ENCODE measurements around the gene MPPE1.
A peak's percentile ranks its signal among the peaks of the same experiment; 100 is the strongest.

Gene MPPE1

DNA sequence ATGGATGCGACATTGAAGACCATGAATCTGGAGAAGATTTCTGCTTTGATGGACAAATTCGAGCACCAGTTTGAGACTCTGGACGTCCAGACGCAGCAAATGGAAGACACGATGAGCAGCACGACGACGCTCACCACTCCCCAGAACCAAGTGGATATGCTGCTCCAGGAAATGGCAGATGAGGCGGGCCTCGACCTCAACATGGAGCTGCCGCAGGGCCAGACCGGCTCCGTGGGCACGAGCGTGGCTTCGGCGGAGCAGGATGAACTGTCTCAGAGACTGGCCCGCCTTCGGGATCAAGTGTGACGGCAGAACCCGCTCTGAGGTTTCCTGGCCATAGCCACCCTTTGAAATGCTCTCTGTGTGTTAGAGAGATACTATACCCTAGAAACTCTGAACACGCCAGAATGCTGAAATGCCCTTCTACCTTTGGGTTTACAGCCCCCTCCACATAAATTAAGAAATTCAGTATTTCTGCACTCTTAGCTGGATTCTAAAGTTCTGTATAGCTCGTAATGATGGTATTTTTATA lies 56.2 kb downstream of the MPPE1 start:
- DNase-seq: no peak

- DNase-seq: peak; percentile 93
These were observed 56.8 kb downstream of the MPPE1 start, which contains the start of gene CHMP1B for GRCh38 chr18:11851146-11851805. Gene CHMP1B, plus strand, starts transcription at chr18:11851413. Its CDS starts 99 bp downstream, at chr18:11851512.

- DNase-seq: peak; percentile 23
These were observed 57.3 kb downstream of the MPPE1 start for GRCh38 chr18:11850821-11851145.

DNA sequence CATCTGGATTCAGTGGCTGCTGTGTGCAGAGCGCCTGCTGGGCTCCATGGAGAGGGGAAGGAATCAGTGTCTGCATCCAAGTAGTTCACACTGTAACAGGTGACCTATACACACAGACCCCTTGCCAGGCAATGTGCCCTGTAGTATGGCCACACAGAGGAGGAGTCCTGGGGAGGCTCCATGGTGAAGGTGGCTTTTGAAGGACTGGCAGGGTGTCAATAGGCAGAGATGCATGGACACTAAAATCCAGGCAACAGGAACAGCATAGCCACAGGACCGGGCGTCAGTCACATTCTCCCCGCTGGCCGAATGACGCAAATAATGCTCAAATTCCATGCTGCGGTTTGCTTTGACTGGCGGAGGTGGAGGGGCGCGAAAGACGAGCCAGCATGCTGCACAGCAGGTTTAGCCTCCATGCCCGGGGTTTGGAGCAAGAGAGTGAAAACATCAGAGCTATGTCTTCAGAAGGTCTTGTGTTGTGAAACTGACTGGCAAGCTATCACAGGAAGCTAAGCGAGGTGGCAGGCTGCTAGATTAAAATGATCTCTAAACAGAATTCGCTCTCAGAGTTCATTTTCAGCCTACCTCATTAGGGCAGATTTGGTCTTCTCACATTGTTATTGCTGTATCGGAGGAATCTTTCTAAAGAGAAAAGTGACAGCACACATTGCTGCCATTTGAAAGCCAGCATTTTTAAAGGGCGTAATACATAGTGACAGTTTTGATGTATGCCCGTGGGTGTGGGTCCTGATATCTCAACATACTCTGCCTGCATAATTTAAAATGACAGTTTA lies 58.1 kb downstream of the MPPE1 start:
- DNase-seq: no peak

- no peak for DNase-seq
These were observed 58.8 kb downstream of the MPPE1 start for GRCh38 chr18:11849279-11849678.

GRCh38 chr18:11847811-11848210 lies 60.3 kb downstream of the MPPE1 start:
- no peak for DNase-seq

DNA sequence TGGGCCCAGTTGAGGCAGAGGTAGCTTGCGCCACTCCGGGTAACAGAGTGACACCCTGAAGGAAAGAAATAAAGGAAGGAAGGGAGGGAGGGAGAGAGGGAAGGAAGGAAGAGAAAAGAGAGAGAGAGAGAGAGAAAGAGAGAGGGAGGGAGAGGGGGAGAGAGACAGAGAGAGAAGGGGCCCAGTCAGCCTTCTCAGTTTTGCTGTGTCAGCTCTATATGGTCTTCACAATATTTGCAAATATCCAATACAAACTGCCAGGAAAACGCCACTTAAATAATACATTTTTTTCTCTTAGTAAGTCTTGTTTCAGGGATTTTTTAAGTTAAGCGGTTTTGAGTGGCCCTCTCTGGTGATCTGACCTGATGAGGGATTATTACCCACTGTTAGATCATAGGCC lies 62.5 kb downstream of the MPPE1 start:
- DNase-seq: no peak

GRCh38 chr18:11844436-11844835 lies 63.7 kb downstream of the MPPE1 start:
- DNase-seq: no peak

- DNase-seq: no peak
These were observed 65.6 kb downstream of the MPPE1 start for GRCh38 chr18:11842562-11842961.

DNA sequence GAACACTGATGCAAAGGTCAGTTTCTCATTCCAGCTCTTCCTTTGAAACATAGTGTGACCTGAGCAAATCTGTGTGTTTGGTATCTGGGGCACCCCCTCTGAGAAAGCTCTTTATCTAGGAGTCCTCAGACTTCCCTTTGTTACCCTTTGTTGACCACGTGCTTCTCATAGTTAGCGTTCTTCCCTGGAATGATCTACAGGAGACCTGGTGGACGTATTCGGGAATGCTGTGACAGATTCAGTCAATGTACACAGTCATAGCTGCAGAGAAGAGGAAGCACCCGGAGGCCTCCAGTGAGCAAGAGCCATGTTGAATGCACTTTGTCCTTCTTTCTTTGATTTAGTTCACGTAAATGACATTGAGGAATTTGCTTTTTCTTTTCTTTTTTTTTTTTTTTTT lies 67.6 kb downstream of the MPPE1 start:
- no peak for DNase-seq

- no peak for DNase-seq
These were observed 68.6 kb downstream of the MPPE1 start for GRCh38 chr18:11839556-11839955.

DNA sequence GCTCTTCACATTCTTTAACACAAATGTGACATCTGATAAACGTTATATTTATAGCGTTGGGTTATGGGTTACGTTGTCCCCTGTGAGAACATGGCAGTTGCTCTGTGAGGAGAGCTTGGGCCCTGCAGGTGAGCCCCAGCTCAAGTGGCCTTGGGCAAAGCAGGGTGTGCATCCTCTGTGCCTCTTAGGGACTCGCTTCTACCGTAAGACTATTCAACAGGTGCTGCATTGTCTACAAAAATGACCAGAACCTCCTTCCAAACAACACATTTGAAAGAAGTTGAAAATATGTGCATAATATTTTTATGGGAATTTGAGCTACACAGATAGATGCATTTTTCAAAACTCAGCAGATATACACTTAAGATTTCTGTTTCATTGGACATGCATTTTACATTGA lies 73.3 kb downstream of the MPPE1 start:
- no peak for DNase-seq
